ENCODE results near the gene ST6GAL1. TPM values are rescaled to one million over a fixed set of nuclear protein-coding genes. Genes with fewer than 3 reads are reported as not detected.

Gene ST6GAL1
- total RNA-seq, 1 experiment from 2014 or later = 74.2 TPM

GRCh38 chr3:186946756-186947375 lies 16.5 kb downstream of the ST6GAL1 start:
- Histone ChIP-seq H3K36me3 (ENCODE audit: insufficient read depth, low read length, poor library complexity, severe bottlenecking) (peaks cover 4% of the 10 kb centered on the region), H3K27me3 (replicated peaks; ENCODE audit: insufficient read depth, low read depth, low read length, poor library complexity) (no peaks in the 10 kb centered on the region), H3K9me3 (ENCODE audit: low read depth, low read length, poor library complexity, severe bottlenecking) (no peaks in the 10 kb centered on the region), H3K27ac (ENCODE audit: low read depth, low read length, poor library complexity, severe bottlenecking) (no peak overlapping the region), H3K4me1 (ENCODE audit: insufficient read depth, low read length, poor library complexity, severe bottlenecking) (no peaks in the 10 kb centered on the region), H3K4me3 (ENCODE audit: low read depth, low read length, poor library complexity, severe bottlenecking) (no peak overlapping the region)
- no peak for TF ChIP-seq CTCF (conservative IDR thresholded peaks at IDR 0.05; ENCODE audit: low read depth, low read length)
- no peak for TF ChIP-seq EZH2 (IDR thresholded peaks at IDR 0.05; ENCODE audit: borderline replicate concordance, low read depth, low read length, poor library complexity, severe bottlenecking)
- no peak for DNase-seq (ENCODE audit: low spot score)
- POLR2A ChIA-PET (ENCODE audit: low non-redundant PET) = no interaction called here
- BruUV-seq (replicated peaks) = no TSS peak
- intact Hi-C loops (cut with micrococcal nuclease; ENCODE audit: unreplicated experiment) = no loop called here
- CTCF ChIA-PET = no interaction called here

- H3K4me3 ChIP-seq (ENCODE audit: low read depth, low read length, poor library complexity, severe bottlenecking) = no peak overlapping the region
- DNase-seq (ENCODE audit: low spot score) = no peak
- POLR2A ChIA-PET (ENCODE audit: low non-redundant PET) = interaction anchor here (0.6 kb wide), 1 partner anchor 166 kb away, joined by 3 read pairs; the partner anchor contains the start of gene EIF4A2
- intact Hi-C loops (cut with micrococcal nuclease; ENCODE audit: unreplicated experiment) = no loop called here
- H3K36me3 ChIP-seq (ENCODE audit: insufficient read depth, low read length, poor library complexity, severe bottlenecking) = peaks cover 4% of the 10 kb centered on the region
- BruUV-seq (replicated peaks) = no TSS peak
- H3K4me1 ChIP-seq (ENCODE audit: insufficient read depth, low read length, poor library complexity, severe bottlenecking) = no peaks in the 10 kb centered on the region
- no peaks in the 10 kb centered on the region for H3K9me3 ChIP-seq (ENCODE audit: low read depth, low read length, poor library complexity, severe bottlenecking)
- TF ChIP-seq CTCF (conservative IDR thresholded peaks at IDR 0.05; ENCODE audit: low read depth, low read length) (no peak), EZH2 (IDR thresholded peaks at IDR 0.05; ENCODE audit: borderline replicate concordance, low read depth, low read length, poor library complexity, severe bottlenecking) (no peak)
- peak overlapping the region; percentile 14 for H3K27ac ChIP-seq (ENCODE audit: low read depth, low read length, poor library complexity, severe bottlenecking)
- H3K27me3 ChIP-seq (replicated peaks; ENCODE audit: insufficient read depth, low read depth, low read length, poor library complexity) = no peaks in the 10 kb centered on the region
- CTCF ChIA-PET = no interaction called here
These were observed 19.1 kb downstream of the ST6GAL1 start for GRCh38 chr3:186949281-186949982.

- no peak for TF ChIP-seq CTCF (conservative IDR thresholded peaks at IDR 0.05; ENCODE audit: low read depth, low read length)
- no peak for TF ChIP-seq EZH2 (IDR thresholded peaks at IDR 0.05; ENCODE audit: borderline replicate concordance, low read depth, low read length, poor library complexity, severe bottlenecking)
- BruUV-seq (replicated peaks) = no TSS peak
- peaks cover 6% of the 10 kb centered on the region for H3K9me3 ChIP-seq (ENCODE audit: low read depth, low read length, poor library complexity, severe bottlenecking)
- H3K4me1 ChIP-seq (ENCODE audit: insufficient read depth, low read length, poor library complexity, severe bottlenecking) = no peaks in the 10 kb centered on the region
- H3K27me3 ChIP-seq (replicated peaks; ENCODE audit: insufficient read depth, low read depth, low read length, poor library complexity) = no peaks in the 10 kb centered on the region
- no peak for DNase-seq (ENCODE audit: low spot score)
- H3K27ac ChIP-seq (ENCODE audit: low read depth, low read length, poor library complexity, severe bottlenecking) = no peak overlapping the region
- POLR2A ChIA-PET (ENCODE audit: low non-redundant PET) = no interaction called here
- CTCF ChIA-PET = no interaction called here
- peaks cover 4% of the 10 kb centered on the region for H3K36me3 ChIP-seq (ENCODE audit: insufficient read depth, low read length, poor library complexity, severe bottlenecking)
- intact Hi-C loops (cut with micrococcal nuclease; ENCODE audit: unreplicated experiment) = no loop called here
- H3K4me3 ChIP-seq (ENCODE audit: low read depth, low read length, poor library complexity, severe bottlenecking) = no peak overlapping the region
These were observed 20.2 kb downstream of the ST6GAL1 start for GRCh38 chr3:186950402-186951093.

Measured in A673 (cell line).